HepG2 (cell line): Measurements from ENCODE around the gene GNAS-AS1.

Experiments
- ELK4 ChIP-seq: sonication (generic); formaldehyde crosslinking; IDR thresholded peaks from 2 replicates; pipeline ENCODE4 v1.9.0; 2021; ENCODE audit warnings: missing genetic modification reagents, borderline replicate concordance
- EZH2 ChIP-seq: conservative IDR thresholded peaks from 2 replicates; pipeline ENCODE4 v1.6.1; 2012; ENCODE audit warnings: mild to moderate bottlenecking, low read depth, low read length, moderate library complexity
- IKZF4 ChIP-seq: sonication (generic); formaldehyde crosslinking; IDR thresholded peaks from 2 replicates; pipeline ENCODE4 v1.5.1; 2020; ENCODE audit warnings: borderline replicate concordance, mild to moderate bottlenecking, low read depth, missing genetic modification reagents; ENCODE audit errors: not compliant biosample characterization
- MYC ChIP-seq: sonication (generic); formaldehyde crosslinking; IDR thresholded peaks from 2 replicates; pipeline ENCODE4 v1.9.0; 2021; ENCODE audit warnings: missing genetic modification reagents, borderline replicate concordance
- NPAS2 ChIP-seq: sonication (generic); formaldehyde crosslinking; IDR thresholded peaks from 2 replicates; pipeline ENCODE4 v1.8.0; 2022; ENCODE audit warnings: mild to moderate bottlenecking, missing genetic modification reagents, borderline replicate concordance
- PITX1 ChIP-seq: sonication (generic); formaldehyde crosslinking; IDR thresholded peaks from 2 replicates; pipeline ENCODE4 v1.5.1; 2020; ENCODE audit warnings: mild to moderate bottlenecking, missing genetic modification reagents
- RNF2 ChIP-seq: fragments of 450-650 bp; conservative IDR thresholded peaks from 2 replicates; pipeline ENCODE4 v1.6.1; 2016; ENCODE audit warnings: low read depth
- SP2 ChIP-seq: sonication (generic); formaldehyde crosslinking; IDR thresholded peaks from 2 replicates; pipeline ENCODE4 v1.5.1; 2020; ENCODE audit warnings: mild to moderate bottlenecking, missing genetic modification reagents
- TFDP2 ChIP-seq: sonication (generic); formaldehyde crosslinking; IDR thresholded peaks from 2 replicates; pipeline ENCODE4 v1.4.0; 2020; ENCODE audit warnings: missing genetic modification reagents
- ZFX ChIP-seq: sonication (generic); formaldehyde crosslinking; IDR thresholded peaks from 2 replicates; pipeline ENCODE4 v1.4.0; 2020; ENCODE audit warnings: mild to moderate bottlenecking, low read depth, missing genetic modification reagents, moderate library complexity
- TF ChIP-seq, protein P1 (sequence below): sonication (generic); formaldehyde crosslinking; IDR thresholded peaks from 2 replicates; pipeline ENCODE4 v1.5.0; 2020; ENCODE audit warnings: mild to moderate bottlenecking, missing genetic modification reagents, moderate library complexity

DNA sequence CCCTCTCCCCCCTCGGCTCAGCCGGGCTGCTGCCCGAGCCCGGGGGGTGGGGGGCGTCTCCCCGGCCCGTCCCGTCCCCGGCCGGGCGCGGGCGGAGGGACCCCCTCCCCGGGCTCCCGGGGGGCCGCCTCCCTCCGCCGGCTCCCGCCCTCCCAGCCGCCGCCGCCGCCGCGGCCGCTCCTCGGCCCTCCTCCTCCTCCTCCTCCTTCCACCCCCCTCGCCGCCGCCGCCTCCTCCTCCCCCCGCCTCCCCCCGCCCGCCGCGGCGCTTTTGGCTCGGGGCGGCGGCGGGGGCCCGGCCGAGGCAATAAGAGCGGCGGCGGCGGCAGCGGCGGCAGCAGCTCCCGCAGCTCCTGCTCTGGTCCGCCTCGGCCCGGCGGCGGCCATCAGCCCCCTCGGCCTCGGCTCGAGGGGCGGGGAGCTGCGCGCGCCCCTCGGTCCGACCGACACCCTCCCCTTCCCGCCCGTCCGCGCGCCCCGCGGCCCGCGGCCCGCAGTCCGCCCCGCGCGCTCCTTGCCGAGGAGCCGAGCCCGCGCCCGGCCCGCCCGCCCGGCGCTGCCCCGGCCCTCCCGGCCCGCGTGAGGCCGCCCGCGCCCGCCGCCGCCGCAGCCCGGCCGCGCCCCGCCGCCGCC lies 40.5 kb upstream of the GNAS-AS1 start:
- TF ChIP-seq MYC (CRISPR knock-in tag): no peak
- no peak for TF ChIP-seq NPAS2
- no peak for TF ChIP-seq EZH2
- TF ChIP-seq ELK4 (CRISPR knock-in tag): no peak
- TF ChIP-seq, protein P1, sequence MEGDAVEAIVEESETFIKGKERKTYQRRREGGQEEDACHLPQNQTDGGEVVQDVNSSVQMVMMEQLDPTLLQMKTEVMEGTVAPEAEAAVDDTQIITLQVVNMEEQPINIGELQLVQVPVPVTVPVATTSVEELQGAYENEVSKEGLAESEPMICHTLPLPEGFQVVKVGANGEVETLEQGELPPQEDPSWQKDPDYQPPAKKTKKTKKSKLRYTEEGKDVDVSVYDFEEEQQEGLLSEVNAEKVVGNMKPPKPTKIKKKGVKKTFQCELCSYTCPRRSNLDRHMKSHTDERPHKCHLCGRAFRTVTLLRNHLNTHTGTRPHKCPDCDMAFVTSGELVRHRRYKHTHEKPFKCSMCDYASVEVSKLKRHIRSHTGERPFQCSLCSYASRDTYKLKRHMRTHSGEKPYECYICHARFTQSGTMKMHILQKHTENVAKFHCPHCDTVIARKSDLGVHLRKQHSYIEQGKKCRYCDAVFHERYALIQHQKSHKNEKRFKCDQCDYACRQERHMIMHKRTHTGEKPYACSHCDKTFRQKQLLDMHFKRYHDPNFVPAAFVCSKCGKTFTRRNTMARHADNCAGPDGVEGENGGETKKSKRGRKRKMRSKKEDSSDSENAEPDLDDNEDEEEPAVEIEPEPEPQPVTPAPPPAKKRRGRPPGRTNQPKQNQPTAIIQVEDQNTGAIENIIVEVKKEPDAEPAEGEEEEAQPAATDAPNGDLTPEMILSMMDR (CRISPR knock-in tag): no peak
- TF ChIP-seq ZFX (CRISPR knock-in tag): no peak
- TF ChIP-seq PITX1: no peak
- TF ChIP-seq IKZF4 (CRISPR knock-in tag): no peak
- no peak for TF ChIP-seq TFDP2 (CRISPR knock-in tag)
- TF ChIP-seq RNF2: no peak
- TF ChIP-seq SP2 (CRISPR knock-in tag): no peak
